GM18909 (cell line): Measurements from ENCODE around the gene ELP1.
"Not testable (repeated sequence)": the region's sequence is repeated elsewhere in the genome, so short reads cannot be mapped to it uniquely, and the experiment has no call there.

ENCODE experiments used
- ATAC-seq: cut with Tn5 transposase; IDR thresholded peaks from one replicate; pipeline ENCODE4 v1.9.1; 2021; ENCODE audit warnings: mild to moderate bottlenecking; ENCODE audit not compliant: unreplicated experiment, poor library complexity

ELP1 gene

GRCh38 chr9:108928386-108928785 is 5.5 kb downstream of the ELP1 start:
- ATAC-seq: no peak

- ATAC-seq: no peak
These were observed 9.5 kb downstream of the ELP1 start for GRCh38 chr9:108924466-108924865.

DNA sequence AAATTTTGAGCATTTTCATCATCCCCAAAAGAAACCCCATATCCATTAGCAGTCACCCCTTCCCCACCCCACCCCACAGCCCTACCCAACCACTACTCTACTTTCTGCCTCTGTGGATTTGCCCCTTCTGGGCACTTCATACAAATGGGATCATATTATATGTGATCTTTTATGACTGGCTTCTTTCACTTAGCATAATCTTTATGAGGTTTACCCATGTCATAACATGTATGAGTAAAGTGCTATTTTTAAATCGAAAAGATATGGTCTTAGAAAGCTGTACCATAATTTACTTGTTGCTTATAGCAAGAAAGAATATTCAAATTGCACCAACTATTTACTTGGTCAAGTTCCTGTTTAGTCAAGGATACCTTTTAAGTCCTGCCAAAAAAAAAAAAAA is 12.7 kb downstream of the ELP1 start:
- no peak for ATAC-seq

- not testable (repeated sequence) for ATAC-seq
These were observed 13.5 kb downstream of the ELP1 start for GRCh38 chr9:108920401-108920800.

DNA sequence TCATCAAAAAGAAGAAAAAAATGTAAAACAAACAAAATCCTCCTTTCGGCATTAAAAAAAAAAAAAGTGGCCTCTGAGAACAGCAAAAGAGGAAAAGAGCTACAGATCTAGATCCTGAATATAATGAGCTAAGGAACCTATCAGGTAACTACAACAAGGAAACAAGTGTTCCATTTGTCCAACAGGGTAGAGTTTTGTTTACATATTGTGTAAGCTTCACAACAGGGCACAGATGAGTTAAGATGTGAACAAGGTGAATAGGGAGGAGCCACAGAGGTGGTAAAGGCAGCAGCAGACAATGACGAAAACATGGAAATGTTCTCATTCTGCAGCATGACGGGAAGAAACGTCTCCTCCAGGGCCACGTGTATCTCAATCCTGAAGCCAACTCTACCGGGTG is 14.4 kb downstream of the ELP1 start:
- no peak for ATAC-seq

- ATAC-seq: no peak
These were observed 20.5 kb downstream of the ELP1 start for GRCh38 chr9:108913391-108913790.

DNA sequence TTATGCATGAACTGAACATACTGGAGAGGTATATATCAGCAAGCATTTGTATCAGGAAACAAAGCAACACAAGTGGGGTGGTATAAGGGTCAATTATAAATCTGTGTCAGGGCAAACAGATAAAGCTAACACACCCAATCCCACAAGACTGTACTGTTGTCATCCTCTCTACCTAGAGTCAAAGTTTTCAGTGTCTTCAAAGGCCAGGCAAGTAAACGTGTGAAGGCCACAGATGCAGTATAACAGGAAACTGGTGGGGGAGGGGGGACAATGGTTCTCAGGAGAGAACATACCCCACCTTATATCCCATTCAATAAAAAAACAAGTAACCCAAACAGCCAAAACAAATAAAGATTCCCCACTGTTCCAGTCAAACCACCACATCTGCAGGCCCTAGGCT is 22.1 kb downstream of the ELP1 start:
- ATAC-seq: no peak

- ATAC-seq: no peak
These were observed 23.0 kb downstream of the ELP1 start for GRCh38 chr9:108910914-108911313.

- ATAC-seq: no peak
These were observed 23.5 kb downstream of the ELP1 start for GRCh38 chr9:108910402-108910801.

- no peak for ATAC-seq
These were observed 28.4 kb downstream of the ELP1 start for GRCh38 chr9:108905494-108905893.

DNA sequence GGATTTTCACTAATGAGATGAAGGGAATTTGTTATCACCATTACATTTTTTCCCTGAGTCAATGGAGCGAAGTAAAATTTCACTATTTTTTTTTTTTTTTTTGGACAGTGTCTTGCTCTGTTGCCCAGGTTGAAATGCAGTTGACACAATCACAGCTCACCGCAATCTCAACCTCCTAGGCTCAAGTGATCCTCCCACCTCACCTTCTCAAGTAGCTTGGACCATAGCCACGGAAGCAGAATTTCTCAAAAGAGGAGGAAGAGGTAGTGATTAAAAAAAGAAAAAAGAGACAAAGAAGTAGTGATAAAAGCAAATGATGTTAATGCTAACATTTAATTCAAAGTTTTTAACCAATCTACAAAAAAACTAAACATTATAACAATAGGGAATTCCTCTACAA is 29.8 kb downstream of the ELP1 start:
- ATAC-seq: no peak

- no peak for ATAC-seq
These were observed 30.4 kb downstream of the ELP1 start for GRCh38 chr9:108903420-108904103.

DNA sequence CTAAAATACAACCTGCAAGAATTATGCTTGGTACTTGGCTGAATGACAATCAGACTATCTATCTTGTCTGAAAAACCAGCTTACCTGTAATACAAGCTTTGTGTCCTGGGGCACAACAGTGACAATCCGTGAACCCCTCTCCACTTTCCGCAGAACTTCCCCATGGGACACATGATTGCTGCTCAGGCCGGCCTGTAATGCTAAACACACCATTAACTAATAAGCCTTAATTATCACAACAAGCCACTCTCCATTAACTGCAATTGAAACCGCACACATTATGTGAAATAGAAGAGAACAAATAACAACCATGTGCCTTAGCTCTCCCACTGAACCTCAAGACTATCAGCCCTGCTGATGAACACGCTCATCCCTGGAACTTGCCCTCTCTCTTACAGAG is 33.7 kb downstream of the ELP1 start:
- no peak for ATAC-seq

- not testable (repeated sequence) for ATAC-seq
These were observed 34.8 kb downstream of the ELP1 start for GRCh38 chr9:108899023-108899695.

DNA sequence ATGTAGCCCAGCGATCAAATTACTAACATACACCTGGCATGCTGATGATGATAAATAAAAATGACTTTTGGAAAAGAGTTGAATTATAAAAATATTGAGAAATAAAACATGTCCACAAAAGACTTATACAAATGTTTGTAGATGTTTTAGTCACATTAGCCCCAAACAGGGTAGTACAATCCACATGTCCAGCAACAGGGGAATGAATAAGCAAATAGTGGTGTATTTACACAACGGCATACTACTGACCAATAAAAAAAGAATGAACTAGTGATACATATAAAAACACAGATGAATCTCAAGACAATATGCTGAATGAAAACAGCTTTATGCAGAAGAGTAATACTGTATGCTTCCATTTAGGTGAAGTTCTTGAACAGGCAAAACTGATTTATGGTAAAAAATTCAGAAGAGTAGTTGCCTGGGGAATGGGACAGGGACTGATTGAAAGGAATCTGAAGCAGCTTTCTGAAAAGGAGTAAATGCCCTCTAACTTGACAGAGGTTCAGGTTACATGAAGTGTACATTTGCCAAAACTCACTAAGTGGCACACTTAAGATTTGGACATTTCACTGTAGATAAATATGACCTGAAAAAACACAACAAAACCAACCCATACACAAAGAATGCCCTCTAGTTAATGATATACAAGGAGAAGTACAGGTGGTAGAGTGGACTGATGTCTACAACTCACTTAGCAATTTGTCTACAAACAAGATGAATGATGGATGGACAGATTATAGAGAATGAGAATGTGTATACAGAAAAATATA is 36.4 kb downstream of the ELP1 start:
- ATAC-seq: no peak

DNA sequence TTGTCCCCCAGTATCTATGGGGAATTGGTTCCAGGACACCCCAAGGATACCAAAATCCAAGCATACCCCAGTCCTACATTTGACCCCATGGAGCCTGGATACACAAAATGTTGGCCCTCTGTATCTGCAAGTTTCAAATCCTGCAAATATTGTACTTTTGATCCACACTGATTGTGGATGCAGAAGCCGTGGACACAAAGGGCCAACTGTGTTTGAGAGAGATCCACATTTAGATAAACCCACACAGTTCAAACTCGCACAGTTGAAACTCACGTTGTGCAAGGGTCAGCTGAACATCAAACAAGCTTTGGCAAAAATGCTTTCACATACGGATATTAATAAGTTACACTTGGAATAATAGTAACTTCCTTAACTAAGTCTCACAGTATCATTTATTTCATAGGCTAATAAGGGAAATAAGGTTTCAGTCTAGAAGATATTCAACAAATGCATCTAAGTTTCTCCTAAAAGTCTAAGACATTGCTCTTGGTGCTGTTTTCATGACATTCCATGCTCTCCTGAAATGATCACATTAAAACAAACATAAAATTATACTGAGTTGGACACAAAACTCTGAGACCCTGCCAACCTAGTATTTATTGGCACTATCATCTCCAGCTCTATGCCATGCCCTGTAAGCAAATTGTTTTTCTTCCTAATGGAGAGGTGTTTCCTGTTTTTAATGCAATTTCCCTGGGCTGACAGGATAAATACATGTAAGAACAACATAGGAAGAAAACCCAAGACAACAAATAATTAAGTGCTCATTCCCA is 39.5 kb downstream of the ELP1 start:
- no peak for ATAC-seq

- ATAC-seq: no peak
These were observed 44.3 kb downstream of the ELP1 start for GRCh38 chr9:108889649-108890067.

DNA sequence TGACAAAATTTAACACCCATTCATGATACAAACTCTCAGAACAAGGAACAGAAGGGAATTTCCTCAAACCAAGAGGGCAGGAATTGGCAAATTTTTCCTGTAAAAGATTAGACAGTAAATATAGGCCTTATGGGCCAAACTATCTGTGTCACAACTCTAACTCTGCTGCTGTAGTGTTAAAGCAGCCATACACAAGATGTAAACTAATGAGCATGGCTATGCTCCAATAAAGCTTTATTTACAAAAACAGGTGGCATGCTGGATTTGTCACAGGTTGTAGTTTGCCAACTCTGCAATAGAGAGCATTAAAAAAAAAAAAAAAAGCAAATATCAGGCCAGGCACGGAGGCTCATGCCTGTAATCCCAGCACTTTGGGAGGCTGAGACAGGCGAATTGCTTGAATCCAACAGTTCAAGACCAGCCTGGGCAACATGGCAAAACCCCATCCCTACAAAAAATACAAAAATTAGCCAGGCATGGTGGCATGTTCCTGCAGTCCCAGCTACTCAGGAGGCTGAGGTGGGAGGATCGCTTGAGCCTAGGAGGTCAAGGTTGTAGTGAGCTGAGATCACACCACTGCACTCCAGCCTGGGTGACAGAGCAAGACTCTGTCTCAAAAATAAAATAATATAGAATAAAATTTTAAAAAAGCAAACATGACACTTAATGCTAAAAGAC is 47.2 kb downstream of the ELP1 start:
- not testable (repeated sequence) for ATAC-seq

DNA sequence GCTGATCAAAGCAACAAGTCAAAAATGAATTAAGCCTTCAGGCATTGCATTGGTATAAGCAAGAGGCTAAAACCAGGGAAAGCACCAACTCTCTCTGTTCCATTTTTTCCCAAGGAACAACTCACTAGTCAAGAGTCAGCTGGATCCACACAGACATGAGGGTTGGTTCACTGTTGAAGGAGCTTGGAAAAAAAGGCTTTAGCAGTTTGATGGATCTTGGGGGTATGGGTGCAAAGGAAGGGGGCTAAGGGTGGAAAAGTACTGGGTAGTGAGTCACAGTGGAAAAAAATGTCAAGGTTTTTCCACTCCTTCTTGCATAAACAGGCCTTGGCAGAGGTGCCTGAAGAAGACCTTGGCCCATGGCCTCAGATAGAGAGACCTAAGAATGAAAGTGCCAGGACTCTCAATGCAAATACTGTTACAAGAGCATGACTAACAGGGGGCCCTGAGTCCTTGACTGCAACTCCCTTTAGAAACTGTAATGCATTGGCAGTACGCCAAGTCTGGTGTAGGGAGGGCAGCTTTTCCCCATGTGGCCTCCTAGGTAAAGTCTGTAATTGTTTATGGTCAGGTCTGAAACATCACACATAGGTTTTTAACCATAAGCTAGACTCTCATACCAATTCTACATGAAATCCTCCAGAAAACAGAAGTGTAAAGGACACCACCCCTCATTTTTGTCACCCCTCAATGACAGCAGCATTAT is 48.1 kb downstream of the ELP1 start:
- peak; percentile 98 for ATAC-seq
